Parathyroid adenoma (tissue), 2 donors: ENCODE results near the gene LPGAT1.
"Not testable (repeated sequence)": the region's sequence is repeated elsewhere in the genome, so short reads cannot be mapped to it uniquely, and the experiment has no call there.

ENCODE experiments used
- H2AFZ ChIP-seq: fragments of 300-600 bp; sonication (generic); one replicate; pipeline ENCODE4 v1.7.0; 2017; ENCODE audit warnings: antibody characterized with exemption, mild to moderate bottlenecking
- H3K27ac ChIP-seq: fragments of 300-600 bp; sonication (generic); one replicate; pipeline ENCODE4 v1.7.0; 2017
- H3K27me3 ChIP-seq: fragments of 300-600 bp; sonication (generic); one replicate; pipeline ENCODE4 v1.7.0; 2017; ENCODE audit warnings: low read length; ENCODE audit not compliant: control insufficient read depth, insufficient read depth
- H3K36me3 ChIP-seq: fragments of 300-600 bp; sonication (generic); one replicate; pipeline ENCODE4 v1.7.0; 2017; ENCODE audit warnings: low read length; ENCODE audit not compliant: control insufficient read depth, insufficient read depth
- H3K4me1 ChIP-seq: fragments of 300-600 bp; sonication (generic); one replicate; pipeline ENCODE4 v1.7.0; 2017; ENCODE audit warnings: control low read depth
- H3K4me2 ChIP-seq: fragments of 300-600 bp; sonication (generic); one replicate; pipeline ENCODE4 v1.7.0; 2017; ENCODE audit warnings: low read length
- H3K4me3 ChIP-seq: fragments of 300-600 bp; sonication (generic); one replicate; pipeline ENCODE4 v1.7.0; 2017; ENCODE audit warnings: low read depth, low read length
- H3K79me2 ChIP-seq: fragments of 300-600 bp; sonication (generic); one replicate; pipeline ENCODE4 v1.7.0; 2017; ENCODE audit warnings: control low read depth
- H3K9ac ChIP-seq: fragments of 300-600 bp; sonication (generic); one replicate; pipeline ENCODE4 v1.7.0; 2017; ENCODE audit warnings: mild to moderate bottlenecking
- H3K9me3 ChIP-seq: fragments of 300-600 bp; sonication (generic); one replicate; pipeline ENCODE4 v1.7.0; 2017; ENCODE audit warnings: low read length; ENCODE audit not compliant: control insufficient read depth
- CTCF ChIP-seq: fragments of 300-600 bp; sonication (generic); IDR thresholded peaks from one replicate; pipeline ENCODE4 v1.7.0; 2017; ENCODE audit warnings: antibody characterized with exemption, mild to moderate bottlenecking
- donor health status: primary hyperparathyroidism.

LPGAT1 gene

GRCh38 chr1:211874521-211875347 lies 44.2 kb upstream of the LPGAT1 start:
- Histone ChIP-seq H3K4me1 (no peaks in the 10 kb centered on the region), H3K36me3 (no peaks in the 10 kb centered on the region), H3K9me3 (no peaks in the 10 kb centered on the region), H3K9ac (no peak overlapping the region), H3K4me2 (no peak overlapping the region), H3K79me2 (no peaks in the 10 kb centered on the region), H3K4me3 (no peak overlapping the region), H2AFZ (no peak overlapping the region), H3K27me3 (no peaks in the 10 kb centered on the region), H3K27ac (no peak overlapping the region)
- no peak for TF ChIP-seq CTCF

- H3K27ac ChIP-seq, H3K9me3 ChIP-seq, H3K27me3 ChIP-seq, H3K4me1 ChIP-seq, H3K4me3 ChIP-seq, H2AFZ ChIP-seq, H3K36me3 ChIP-seq, H3K9ac ChIP-seq, H3K4me2 ChIP-seq, H3K79me2 ChIP-seq: not testable (repeated sequence)
These were observed 43.2 kb upstream of the LPGAT1 start for GRCh38 chr1:211873731-211874130.

- Histone ChIP-seq H3K9ac (no peak overlapping the region), H3K36me3 (no peaks in the 10 kb centered on the region), H3K27ac (no peak overlapping the region), H2AFZ (no peak overlapping the region), H3K4me1 (no peaks in the 10 kb centered on the region), H3K4me3 (no peak overlapping the region), H3K4me2 (no peak overlapping the region), H3K27me3 (no peaks in the 10 kb centered on the region), H3K9me3 (no peaks in the 10 kb centered on the region), H3K79me2 (no peaks in the 10 kb centered on the region)
- TF ChIP-seq CTCF, result no peak
These were observed 39.6 kb upstream of the LPGAT1 start for GRCh38 chr1:211870156-211870555.

DNA sequence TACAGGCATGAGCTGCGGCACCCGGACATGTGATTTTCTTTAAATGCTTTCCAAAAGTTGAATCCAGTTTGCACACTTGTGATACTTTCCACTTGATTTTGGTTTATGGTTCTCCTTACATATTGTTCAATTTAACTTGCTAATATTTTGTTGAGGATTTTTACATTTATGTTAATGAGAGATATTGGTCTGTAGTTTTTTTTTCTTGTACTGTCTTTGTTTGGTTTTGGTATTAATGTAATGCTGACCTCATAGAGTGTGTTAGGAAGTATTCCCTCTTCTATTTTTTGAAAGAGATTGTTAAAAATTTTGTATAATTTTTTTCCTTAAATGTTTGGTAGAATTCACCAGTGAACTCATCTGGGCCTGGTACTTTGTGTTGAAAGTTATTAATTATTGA lies 34.6 kb upstream of the LPGAT1 start:
- H3K4me2 ChIP-seq, result no peak overlapping the region
- H3K9me3 ChIP-seq, result no peaks in the 10 kb centered on the region
- no peak overlapping the region for H3K4me3 ChIP-seq
- TF ChIP-seq CTCF, result no peak
- H3K9ac ChIP-seq, result no peak overlapping the region
- no peaks in the 10 kb centered on the region for H3K4me1 ChIP-seq
- no peak overlapping the region for H3K27ac ChIP-seq
- H3K27me3 ChIP-seq, result no peaks in the 10 kb centered on the region
- no peaks in the 10 kb centered on the region for H3K79me2 ChIP-seq
- H2AFZ ChIP-seq, result no peak overlapping the region
- H3K36me3 ChIP-seq, result no peaks in the 10 kb centered on the region

GRCh38 chr1:211859405-211859804 lies 28.8 kb upstream of the LPGAT1 start:
- TF ChIP-seq CTCF, result no peak
- Histone ChIP-seq H3K9me3 (no peaks in the 10 kb centered on the region), H3K27ac (no peak overlapping the region), H3K4me3 (no peak overlapping the region), H3K4me2 (no peak overlapping the region), H2AFZ (no peak overlapping the region), H3K9ac (no peak overlapping the region), H3K36me3 (no peaks in the 10 kb centered on the region), H3K27me3 (no peaks in the 10 kb centered on the region), H3K79me2 (no peaks in the 10 kb centered on the region), H3K4me1 (no peaks in the 10 kb centered on the region)
